HG02759 (cell line): ENCODE measurements around the gene OR6C2.
"Not testable (repeated sequence)": the region's sequence is repeated elsewhere in the genome, so short reads cannot be mapped to it uniquely, and the experiment has no call there.

Source experiments
- ATAC-seq: cut with Tn5 transposase; IDR thresholded peaks from one replicate; pipeline ENCODE4 v1.9.1; 2021; ENCODE audit warnings: mild to moderate bottlenecking, moderate library complexity; ENCODE audit not compliant: unreplicated experiment

The OR6C2 gene

DNA sequence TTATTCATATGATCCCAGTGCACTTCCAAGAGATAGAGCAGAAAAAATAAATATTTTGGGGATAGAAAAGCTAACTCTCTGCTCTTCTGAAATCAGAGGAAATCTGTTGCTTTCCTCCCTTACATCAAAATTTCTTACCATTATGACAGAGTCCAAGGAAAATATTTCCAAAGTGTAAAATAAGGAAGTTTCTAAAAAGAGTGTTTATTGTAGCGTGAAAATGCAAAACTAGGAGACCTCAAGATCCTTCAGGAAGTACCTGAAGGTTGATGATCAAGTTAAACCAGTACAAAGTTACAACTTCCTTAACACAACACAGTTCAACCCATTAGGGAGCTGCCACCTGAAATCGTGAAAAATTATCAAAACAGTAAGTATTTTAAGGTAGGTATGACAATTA is at the start of gene OR6C2:
TSS of gene OR6C2 (plus strand) at position 301 of the 400 bp plus-strand sequence. CDS start 8,138 bp downstream, outside the sequence.
- no peak for ATAC-seq

DNA sequence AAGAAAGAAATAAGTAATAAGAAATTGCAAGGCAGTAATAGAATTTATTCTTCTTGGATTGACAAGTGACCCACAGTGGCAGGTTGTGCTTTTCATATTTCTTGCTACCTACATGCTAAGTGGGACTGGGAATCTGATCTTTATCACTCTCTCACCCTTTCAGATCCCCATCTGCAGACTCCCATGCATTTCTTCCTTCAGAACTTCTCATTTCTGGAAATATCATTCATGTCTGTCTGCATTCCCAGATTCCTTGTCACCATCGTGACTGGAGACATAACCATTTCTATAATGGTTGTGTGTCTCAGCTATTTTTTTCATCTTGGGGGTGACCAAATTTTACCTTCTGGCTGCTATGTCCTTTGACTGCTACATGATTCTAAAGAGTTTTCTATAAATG is 47.5 kb upstream of the OR6C2 start:
- no peak for ATAC-seq

DNA sequence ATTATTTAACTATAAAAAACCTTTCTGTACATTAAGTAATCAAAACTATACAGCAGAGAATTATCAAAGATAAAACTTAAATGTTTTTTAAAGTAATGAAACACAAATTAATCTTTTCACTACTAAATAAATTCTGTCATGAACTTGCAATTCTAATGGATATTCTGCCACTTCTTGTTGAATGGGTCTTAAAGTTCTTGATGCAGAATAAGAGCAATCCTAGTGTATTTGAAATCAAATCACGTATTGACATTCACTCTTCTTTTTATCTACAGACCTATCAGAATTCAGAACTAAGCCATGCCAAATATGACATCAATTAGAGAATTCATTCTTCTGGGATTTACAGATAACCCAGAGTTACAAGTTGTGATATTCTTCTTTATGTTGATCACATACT is 43.6 kb upstream of the OR6C2 start, which contains the start of gene OR6C65:
TSS of gene OR6C65 (plus strand) at position 301 of the 400 bp plus-strand sequence. CDS start at position 301, 0 bp downstream.
- no peak for ATAC-seq

DNA sequence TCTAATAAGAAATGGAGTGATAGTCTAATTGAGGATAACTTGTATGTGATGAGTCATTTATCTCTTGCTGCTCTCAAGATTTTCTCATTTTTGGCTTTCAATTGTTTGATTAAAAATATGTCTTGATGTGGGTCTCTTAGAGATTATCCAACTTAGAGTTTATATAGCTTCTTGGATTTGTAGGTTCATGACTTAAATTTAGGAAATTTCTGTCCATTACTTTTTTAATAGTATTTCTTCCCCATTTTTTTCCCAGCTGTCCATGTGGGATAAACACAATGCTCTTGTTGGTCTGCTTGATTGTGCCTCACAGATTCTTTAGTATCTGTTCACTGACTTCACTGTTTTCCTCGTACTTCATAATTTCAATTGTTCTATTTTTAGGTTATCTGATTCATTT is 36.0 kb upstream of the OR6C2 start:
- no peak for ATAC-seq

DNA sequence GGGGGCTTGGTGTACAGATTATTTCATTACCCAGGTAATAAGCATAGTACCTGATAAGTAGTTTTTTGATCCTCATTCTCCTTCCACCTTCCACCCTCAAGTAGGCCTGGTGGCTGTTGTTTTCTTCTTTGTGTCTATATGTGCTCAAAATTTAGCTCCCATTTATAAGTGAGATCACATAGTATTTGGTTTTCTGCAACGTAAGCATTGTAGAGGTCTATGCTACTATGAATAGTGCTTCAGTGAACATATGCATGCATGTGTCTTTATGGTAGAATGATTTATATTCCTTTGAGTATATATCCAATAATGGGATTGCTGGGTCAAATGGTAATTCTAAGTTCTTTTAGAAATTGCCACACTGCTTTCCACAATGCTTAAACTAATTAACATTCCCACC is 34.7 kb upstream of the OR6C2 start:
- ATAC-seq = not testable (repeated sequence)

DNA sequence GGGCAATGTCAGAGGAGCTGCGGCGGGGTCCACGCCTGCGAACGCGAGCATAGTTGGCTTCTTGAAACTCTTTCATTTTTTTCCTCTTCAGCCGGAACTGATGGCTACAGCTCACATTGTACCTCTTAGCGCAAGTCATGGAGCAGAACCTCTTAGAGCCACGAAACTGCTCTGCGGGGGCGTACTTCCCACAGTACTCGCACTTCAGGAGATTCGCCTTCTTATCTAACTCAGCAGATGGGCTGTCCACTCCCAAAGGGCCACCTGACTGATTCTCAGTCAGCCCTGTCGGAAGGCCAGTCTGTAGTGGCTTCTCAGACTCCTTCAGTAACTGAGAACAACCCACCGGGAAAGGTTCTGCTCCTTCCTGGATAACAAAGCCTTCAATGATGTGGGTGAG is 31.7 kb upstream of the OR6C2 start:
- ATAC-seq = not testable (repeated sequence)

DNA sequence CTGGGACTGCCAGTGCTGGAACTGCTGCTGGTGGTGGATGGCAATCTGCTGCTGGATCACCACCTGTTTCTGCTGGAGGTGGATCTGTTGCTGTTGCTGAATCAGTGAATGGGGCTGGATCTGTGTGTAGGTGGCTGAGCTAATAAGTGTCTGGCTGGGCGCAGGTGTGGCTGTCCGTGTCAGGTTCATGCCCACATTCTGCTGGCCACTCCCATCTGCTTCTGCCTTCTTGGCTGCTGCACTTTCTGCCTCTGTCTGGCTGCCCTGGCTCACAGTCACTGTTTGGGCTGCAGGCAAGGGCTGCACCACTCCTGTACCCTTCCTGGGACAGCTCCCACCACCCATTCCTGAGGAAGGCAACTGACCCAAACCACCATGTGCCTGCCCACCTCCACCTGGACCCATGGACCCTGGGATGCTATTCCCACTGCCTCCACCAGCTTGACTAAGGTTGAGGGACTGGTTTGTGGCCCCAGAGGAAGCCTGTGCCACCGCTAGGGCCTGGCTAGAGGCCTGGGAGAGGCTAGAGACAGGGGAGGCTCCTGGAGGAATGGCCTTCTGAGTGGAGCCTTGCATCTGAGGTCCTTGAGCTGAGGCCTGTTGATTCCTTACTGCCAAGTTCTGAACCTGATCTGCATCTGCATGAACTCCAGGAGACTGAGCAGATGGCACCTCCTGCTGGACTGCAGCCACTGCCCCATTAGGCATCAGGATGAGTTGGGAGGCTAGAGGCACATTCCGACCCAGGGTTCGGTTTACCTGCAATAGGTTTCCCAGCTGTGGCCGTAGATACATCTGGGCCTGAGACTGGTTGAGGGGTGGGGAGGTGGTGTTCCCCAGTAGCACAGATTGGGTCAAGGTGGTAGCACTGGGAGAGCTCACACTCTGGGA is 30.1 kb upstream of the OR6C2 start:
- ATAC-seq = not testable (repeated sequence)

DNA sequence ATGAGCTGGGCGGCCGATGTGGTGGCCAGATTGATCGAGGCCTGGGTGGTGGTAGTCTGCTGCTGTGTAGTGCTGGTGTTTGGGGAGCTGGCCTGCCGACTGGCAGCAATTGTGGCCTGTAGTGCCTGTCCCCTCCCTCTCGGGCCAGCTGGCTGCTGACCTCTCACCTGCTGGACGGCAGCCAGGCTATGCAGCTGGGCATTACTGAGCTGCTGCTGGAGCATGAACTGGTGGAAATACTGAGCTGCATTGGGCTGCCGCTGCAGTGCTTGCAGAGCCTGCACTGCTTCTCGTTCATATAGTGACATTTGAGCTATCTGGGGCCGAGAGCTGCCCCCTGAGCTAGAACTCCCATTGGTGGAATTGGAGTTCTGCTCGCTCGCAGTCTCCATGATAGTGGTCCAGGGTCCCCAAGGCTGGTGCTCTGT is 29.5 kb upstream of the OR6C2 start:
- not testable (repeated sequence) for ATAC-seq

DNA sequence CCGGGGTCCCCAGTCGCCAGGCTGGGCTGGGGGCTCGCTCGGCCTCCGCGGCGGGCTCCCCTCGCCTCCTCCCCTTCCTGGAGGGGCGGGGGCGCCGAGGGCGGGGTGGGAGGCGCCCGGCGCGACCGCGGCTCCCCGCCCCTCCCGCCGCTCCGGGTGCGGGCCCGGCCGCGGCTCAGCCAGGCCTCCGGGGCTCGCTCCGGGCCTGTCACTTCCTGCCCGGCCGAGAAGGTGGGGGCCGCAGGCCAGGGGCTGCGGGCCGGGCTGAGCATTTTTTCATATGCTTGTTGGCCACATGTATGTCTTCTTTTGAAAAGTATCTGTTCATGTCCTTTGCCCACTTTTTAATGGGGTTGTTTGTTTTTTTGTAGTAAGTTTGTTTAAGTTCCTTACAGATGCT is 29.0 kb upstream of the OR6C2 start:
- not testable (repeated sequence) for ATAC-seq

DNA sequence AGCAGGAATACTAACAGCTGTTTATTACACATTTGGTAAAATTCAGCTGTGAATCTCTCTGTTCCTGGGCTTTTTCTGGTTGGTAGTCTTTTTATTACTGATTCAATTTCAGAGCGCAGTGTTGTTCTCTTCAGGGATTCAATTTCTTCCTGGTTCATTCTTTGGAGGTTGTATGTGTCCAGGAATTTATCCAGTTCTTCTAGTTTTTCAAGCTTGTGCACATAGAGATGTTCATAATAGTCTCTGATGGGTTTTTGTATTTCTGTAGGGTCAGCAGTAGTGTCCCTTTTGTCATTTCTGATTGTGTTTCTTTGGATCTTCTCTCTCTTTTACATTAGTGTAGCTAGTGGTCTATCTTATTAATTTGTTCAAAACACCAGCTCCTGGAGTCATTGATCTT is 26.9 kb upstream of the OR6C2 start:
- ATAC-seq = no peak

DNA sequence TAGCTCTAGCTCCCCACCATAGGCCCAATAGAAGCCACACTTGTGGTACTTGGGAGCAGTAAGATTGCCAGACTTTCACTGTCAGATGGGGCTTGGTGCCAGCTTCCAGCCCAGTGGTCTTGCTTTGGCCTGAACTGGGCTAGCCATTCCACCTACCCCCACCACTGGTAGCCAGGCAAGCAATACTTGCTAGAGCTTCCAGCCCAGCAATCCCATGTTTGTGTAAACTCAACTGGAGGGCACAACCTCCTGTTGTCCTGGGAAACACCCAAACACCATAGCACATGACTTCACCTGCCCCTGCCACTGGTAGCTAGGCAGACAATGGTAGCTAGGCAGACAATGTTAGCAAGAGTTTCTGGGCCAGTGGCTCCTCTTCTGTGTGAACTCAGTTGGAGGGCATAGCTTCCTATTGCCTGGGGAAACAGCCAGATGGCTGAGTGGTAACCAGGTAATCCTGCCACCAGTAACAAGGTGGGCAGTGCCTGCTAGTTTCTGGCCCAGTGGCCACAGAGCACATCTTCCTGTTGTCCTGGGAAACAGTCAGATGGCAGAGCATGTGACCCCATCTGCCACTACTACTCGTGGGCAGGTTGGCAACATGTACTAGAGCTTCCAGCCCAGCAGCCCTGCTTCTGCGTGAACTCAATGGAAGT is 23.4 kb upstream of the OR6C2 start:
- ATAC-seq = no peak

DNA sequence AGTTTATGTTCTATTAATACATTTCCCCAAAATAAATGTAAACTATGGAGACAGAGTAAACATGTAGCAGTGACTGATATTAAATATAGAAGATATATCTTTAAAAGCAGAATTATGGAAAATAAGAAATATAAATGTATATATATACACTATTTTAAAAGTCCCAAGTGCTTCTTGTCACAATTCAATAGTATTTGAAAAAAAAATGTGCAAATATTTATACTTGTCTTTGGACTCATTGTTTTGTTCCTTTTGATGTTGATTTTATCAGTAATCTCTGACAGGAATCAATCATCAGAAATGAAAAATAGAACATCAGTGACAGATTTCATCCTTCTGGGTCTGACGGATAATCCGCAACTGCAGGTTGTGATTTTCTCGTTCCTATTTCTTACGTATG is 17.9 kb upstream of the OR6C2 start, which contains the start of gene OR6C76:
TSS of gene OR6C76 (plus strand) at position 301 of the 400 bp plus-strand sequence. CDS start at position 301, 0 bp downstream.
- ATAC-seq = no peak

DNA sequence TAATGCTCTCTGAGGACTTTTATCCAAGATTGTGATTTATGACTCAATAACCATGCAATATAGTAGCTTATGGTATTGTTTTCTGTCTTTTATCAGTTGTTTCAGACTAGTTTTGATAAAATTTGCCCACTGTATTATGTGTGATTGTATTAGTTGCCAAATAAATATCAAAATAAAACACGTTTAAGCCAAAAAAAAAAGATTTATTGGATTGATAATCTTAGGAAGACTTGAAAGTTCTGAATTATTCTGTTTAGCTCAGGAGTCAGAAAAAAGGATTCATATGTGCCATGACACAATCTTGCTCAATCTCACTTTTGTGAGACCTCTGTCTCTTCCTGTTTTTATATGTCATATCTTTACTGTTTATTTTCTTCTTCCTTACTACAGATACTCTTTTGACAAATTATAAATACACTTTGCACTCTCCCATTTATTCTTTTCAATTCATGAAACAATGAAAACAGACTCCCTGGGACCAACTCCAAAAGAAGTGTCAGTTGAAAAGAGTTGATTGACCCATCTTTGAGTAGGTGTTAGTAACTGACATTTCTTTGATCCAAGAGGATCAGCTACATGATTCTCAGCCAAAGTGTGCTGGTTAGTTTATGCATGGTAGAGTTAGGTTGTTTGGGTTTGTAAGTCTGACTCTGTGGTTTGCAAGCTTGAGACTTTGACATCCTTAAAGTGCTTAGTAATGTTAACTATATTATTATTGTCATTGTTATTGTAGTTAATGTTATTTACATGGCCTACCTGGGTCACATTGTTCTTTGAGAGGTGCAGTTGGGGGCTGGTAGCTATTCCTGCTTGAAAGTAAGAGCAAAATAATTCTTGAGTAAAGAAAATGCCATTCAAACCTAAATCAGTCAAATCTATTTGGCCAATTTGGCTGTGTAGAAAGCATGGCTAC is 15.3 kb upstream of the OR6C2 start:
- ATAC-seq = no peak

DNA sequence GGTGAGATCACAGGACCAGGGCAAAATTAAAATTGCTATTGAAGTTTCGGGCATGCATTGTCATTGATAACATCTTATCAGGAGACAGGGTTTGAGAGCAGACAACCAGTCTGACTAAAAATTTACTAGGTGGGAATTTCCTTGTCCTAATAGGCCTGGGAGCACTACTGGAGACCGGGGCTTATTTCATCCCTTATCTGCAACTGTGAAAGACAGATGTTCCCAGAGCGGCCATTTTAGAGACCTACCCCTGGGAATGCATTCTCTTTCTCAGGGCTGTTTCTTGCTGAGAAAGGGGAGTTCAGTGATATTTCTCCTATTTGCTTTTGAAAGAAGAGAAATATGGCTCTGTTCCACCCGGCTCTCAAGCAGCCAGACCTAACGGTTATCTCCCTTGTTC is 2.6 kb upstream of the OR6C2 start:
- not testable (repeated sequence) for ATAC-seq

DNA sequence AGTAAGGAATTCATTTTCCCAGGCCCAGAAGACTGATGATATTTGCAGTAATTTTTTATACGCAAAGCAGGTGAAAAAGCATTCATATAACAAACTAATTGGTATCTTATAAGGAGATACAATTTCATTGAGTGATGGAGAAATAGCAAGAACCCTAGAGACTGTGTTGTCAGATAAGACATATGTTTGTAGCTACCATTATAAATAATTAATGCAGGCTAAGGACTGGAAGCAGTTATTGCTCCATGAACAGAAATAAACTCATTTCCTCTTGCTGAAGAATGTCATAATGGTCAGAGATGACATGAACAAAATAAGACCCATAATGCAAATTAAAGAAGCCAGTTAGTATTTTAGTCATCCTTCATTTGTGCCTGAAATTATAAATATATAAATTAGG is 1.5 kb downstream of the OR6C2 start:
- no peak for ATAC-seq

DNA sequence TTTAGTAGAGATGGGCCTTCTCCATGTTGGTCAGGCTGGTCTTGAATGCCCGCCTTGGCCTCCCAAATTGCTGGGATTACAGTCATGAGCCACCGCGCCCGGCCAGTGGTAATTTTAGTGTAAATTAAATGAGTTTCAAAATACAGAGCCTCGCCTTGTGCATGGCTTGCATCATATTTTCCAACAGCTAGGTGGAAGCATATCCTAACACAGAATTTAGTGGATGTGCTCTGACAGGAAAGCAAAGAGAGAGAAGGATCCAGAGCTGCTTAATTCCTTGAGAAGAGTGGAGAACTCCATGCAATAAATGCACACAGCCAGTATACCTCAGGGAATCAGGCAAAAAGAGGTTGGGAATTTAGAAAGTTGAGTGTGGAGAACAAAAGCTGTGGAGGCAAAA is 2.5 kb downstream of the OR6C2 start:
- no peak for ATAC-seq

DNA sequence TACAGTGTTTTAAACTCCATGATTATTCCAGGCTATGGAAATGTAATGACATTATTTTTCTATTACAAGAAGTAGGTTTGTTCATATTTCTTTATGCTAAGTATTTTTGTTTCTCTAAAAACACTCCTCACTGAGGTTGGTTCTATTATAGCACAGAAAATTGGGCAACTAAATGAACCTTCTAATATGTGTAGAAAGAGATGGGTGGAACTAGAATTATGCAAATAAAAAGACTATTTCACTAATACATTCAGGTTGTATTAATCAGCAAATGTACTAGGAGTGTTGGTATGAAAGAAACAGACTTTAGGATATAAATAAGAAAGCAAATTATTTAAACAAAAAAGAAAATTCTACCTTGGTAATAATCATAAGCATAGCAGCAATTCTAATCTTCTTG is 4.9 kb downstream of the OR6C2 start:
- no peak for ATAC-seq

DNA sequence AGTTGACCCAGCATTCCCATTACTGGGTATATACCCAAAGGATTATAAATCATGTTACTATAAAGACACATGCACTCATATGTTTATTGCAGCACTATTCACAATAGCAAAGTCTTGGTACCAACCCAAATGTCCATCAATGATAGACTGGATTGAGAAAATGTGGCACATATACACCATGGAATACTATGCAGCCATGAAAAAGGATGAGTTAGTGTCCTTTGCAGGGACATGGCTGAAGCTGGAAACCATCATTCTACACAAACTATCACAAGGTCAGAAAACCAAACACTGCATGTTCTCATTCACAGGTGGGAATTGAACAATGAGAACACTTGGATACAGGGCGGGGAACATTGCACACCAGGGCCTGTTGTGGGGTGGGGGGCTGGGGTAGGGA is 21.1 kb downstream of the OR6C2 start:
- not testable (repeated sequence) for ATAC-seq

DNA sequence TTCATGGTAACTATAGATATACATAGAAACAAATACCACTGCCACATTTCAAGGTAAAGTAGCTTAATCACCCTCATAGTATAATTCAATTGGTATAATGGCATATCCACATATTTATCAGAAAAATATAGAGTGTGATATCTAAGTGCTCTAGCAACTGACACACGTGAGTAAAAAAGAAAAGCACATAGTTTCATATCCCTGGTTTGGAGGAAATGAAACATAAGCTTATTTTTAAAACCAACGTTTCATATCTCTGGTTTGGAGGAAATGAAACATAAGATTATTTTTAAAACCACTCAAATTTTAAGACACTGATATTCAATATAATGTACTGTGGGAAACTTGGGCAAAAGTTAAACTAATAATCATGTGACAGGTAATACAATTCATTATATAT is 24.0 kb downstream of the OR6C2 start:
- no peak for ATAC-seq

DNA sequence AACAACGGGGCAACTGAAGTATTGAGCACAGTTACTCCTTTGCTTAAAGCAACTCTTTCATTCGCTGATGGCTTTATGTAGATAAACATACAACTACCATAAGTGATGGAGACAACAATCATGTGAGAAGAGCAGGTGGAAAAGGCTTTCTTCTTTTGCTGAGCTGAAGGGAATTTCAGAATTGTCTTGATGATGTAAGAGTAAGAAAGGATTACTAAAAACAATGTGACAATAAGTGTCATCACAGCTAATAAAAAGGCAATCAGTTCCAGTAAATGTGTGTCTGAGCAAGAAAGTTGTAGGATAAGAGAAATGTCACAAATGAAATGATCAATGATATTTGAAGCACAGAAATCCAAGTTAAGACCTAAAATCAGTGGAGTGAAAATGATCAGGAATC is 25.4 kb downstream of the OR6C2 start:
- ATAC-seq = no peak
